Measurements from ENCODE around the gene NT5DC2.

Gene NT5DC2

DNA sequence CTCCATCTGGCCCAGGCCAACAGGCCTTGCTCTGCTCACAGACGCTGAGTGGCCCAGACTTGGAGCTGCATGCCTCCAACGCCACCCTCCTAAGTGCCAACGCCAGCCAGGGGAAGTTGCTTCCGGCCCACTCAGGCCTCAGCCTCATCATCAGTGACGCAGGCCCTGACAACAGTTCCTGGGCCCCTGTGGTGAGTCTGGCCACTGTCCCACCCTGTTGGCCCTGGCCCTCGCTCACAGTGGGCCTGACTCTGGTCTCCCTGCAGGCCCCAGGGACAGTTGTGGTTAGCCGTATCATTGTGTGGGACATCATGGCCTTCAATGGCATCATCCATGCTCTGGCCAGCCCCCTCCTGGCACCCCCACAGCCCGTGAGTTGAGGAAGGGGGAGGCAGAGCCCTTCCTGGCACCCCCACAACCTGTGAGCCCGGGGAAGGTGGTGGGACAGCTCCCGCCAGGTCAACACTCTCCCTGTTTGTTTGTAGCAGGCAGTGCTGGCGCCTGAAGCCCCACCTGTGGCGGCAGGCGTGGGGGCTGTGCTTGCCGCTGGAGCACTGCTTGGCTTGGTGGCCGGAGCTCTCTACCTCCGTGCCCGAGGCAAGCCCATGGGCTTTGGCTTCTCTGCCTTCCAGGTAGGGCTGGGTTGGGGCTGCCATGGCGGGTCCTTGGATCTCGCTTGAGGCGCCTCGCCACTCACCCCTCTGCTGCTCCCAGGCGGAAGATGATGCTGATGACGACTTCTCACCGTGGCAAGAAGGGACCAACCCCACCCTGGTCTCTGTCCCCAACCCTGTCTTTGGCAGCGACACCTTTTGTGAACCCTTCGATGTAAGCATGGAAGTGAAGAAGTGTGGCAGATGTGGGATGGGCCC is 10.0 kb downstream of the NT5DC2 start:
- H2BK5ac ChIP-seq (ENCODE audit: low read depth, low read length, poor library complexity, severe bottlenecking), result no peak overlapping the region
- H3K9me3 ChIP-seq (ENCODE audit: control insufficient read depth, low read length), result no peaks in the 10 kb centered on the region
- H3K79me1 ChIP-seq (replicated peaks; ENCODE audit: low read length, poor library complexity, severe bottlenecking), result peaks cover 13% of the 10 kb centered on the region
- H3K9ac ChIP-seq (ENCODE audit: low read length), result no peak overlapping the region
- WGBS, result 97% methylated on average over 23 of the region's 26 CpGs
- no peak overlapping the region for H4K91ac ChIP-seq (ENCODE audit: low read length)
- H3K14ac ChIP-seq (ENCODE audit: low read length in 2 of 2), result no peak overlapping the region
- H3K4ac ChIP-seq (ENCODE audit: low read depth in 1 of 2, low read length in 2 of 2), result no peak overlapping the region
- no peak overlapping the region for H3K4me2 ChIP-seq (ENCODE audit: low read length, poor library complexity, severe bottlenecking)
- H2BK12ac ChIP-seq (ENCODE audit: low read length in 2 of 2), result no peak overlapping the region
- no peak for DNase-seq
- no peak overlapping the region for H3K23ac ChIP-seq (ENCODE audit: low read length in 2 of 2)
- no peak overlapping the region for H3K4me3 ChIP-seq (ENCODE audit: insufficient read depth in 1 of 2, low read depth in 1 of 2, low read length in 2 of 2)
- H4K8ac ChIP-seq (ENCODE audit: low read length), result no peak overlapping the region
- no peak overlapping the region for H2AFZ ChIP-seq (ENCODE audit: low read depth, low read length)
- H3K27ac ChIP-seq (ENCODE audit: low read length, poor library complexity, severe bottlenecking), result no peak overlapping the region
- no peaks in the 10 kb centered on the region for H3K27me3 ChIP-seq (ENCODE audit: control insufficient read depth in 1 of 2, insufficient read depth in 1 of 2, low read length in 2 of 2)
- peaks cover 42 to 75% of the 10 kb centered on the region in 2 experiments for H3K36me3 ChIP-seq (ENCODE audit: control insufficient read depth in 1 of 2, insufficient read depth in 2 of 2, low read depth in 1 of 2, low read length in 2 of 2)
- H2BK120ac ChIP-seq (ENCODE audit: low read depth, low read length), result no peak overlapping the region
- no peak overlapping the region for H3K18ac ChIP-seq (ENCODE audit: low read depth in 1 of 2, low read length in 2 of 2)
- H2BK15ac ChIP-seq (ENCODE audit: low read depth, poor library complexity, severe bottlenecking), result no peak overlapping the region
- H3K4me1 ChIP-seq (ENCODE audit: control insufficient read depth, insufficient read depth, low read depth, low read length), result peaks cover 22% of the 10 kb centered on the region
- H2AK5ac ChIP-seq (ENCODE audit: low read length, severe bottlenecking), result no peak overlapping the region

DNA sequence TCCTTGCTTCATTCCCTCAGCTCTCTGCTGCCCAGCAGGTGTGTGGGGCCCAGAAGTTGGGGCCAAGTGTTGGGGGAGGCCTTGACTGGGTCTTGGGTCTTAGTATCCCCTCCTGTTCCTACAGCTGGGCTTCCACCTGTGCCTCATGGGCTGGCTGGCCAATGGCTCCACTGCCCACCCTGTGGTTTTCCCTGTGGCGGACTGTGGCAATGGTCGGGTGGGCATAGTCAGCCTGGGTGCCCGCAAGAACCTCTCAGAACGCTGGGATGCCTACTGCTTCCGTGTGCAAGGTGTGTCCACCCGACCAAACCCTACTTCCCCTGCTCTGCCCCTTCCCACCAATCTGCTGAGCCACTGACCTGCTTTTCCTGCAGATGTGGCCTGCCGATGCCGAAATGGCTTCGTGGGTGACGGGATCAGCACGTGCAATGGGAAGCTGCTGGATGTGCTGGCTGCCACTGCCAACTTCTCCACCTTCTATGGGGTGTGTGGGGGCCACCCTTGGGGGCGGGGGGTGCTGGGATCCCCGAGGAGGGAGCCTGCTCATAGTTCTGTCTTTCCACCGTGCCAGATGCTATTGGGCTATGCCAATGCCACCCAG is 10.9 kb downstream of the NT5DC2 start:
- 93% methylated on average over 14 of the region's 14 CpGs for WGBS
- Histone ChIP-seq H3K4me3 (ENCODE audit: insufficient read depth in 1 of 2, low read depth in 1 of 2, low read length in 2 of 2) (no peak overlapping the region), H3K14ac (ENCODE audit: low read length in 2 of 2) (no peak overlapping the region), H4K91ac (ENCODE audit: low read length) (no peak overlapping the region), H3K18ac (ENCODE audit: low read depth in 1 of 2, low read length in 2 of 2) (no peak overlapping the region), H3K79me1 (replicated peaks; ENCODE audit: low read length, poor library complexity, severe bottlenecking) (peaks cover 8% of the 10 kb centered on the region), H3K4me1 (ENCODE audit: control insufficient read depth, insufficient read depth, low read depth, low read length) (peaks cover 25% of the 10 kb centered on the region), H2BK15ac (ENCODE audit: low read depth, poor library complexity, severe bottlenecking) (no peak overlapping the region), H3K27ac (ENCODE audit: low read length, poor library complexity, severe bottlenecking) (no peak overlapping the region), H3K4ac (ENCODE audit: low read depth in 1 of 2, low read length in 2 of 2) (peak overlapping the region in 1 of 2 experiments; percentile 25), H2BK5ac (ENCODE audit: low read depth, low read length, poor library complexity, severe bottlenecking) (no peak overlapping the region), H3K4me2 (ENCODE audit: low read length, poor library complexity, severe bottlenecking) (no peak overlapping the region), H2BK120ac (ENCODE audit: low read depth, low read length) (no peak overlapping the region), H3K36me3 (ENCODE audit: control insufficient read depth in 1 of 2, insufficient read depth in 2 of 2, low read depth in 1 of 2, low read length in 2 of 2) (peaks cover 34 to 66% of the 10 kb centered on the region in 2 experiments), H3K27me3 (ENCODE audit: control insufficient read depth in 1 of 2, insufficient read depth in 1 of 2, low read length in 2 of 2) (peaks cover 0 to 8% of the 10 kb centered on the region in 2 experiments), H3K9me3 (ENCODE audit: control insufficient read depth, low read length) (no peaks in the 10 kb centered on the region), H2AK5ac (ENCODE audit: low read length, severe bottlenecking) (no peak overlapping the region), H4K8ac (ENCODE audit: low read length) (no peak overlapping the region), H2AFZ (ENCODE audit: low read depth, low read length) (no peak overlapping the region), H2BK12ac (ENCODE audit: low read length in 2 of 2) (no peak overlapping the region), H3K9ac (ENCODE audit: low read length) (no peak overlapping the region), H3K23ac (ENCODE audit: low read length in 2 of 2) (no peak overlapping the region)
- DNase-seq, result no peak

DNA sequence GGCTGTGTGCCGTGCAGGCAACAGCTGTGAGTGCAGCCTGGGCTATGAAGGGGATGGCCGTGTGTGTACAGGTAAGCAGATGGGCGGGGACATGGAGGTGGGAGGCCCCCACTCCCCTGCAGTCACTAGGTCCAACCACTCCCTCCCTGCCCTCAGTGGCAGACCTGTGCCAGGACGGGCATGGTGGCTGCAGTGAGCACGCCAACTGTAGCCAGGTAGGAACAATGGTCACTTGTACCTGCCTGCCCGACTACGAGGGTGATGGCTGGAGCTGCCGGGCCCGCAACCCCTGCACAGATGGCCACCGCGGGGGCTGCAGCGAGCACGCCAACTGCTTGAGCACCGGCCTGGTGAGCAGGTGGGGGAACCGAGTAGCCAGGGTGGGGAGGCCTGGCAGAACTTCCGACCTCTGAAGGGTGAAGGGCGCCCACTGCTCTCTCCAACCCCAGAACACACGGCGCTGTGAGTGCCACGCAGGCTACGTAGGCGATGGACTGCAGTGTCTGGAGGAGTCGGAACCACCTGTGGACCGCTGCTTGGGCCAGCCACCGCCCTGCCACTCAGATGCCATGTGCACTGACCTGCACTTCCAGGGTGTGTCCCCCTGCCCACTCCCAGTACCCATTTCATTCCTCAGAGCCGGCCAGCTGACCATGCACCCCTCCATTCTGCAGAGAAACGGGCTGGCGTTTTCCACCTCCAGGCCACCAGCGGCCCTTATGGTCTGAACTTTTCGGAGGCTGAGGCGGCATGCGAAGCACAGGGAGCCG is 11.6 kb downstream of the NT5DC2 start:
- no peaks in the 10 kb centered on the region for H3K9me3 ChIP-seq (ENCODE audit: control insufficient read depth, low read length)
- H3K4ac ChIP-seq (ENCODE audit: low read depth in 1 of 2, low read length in 2 of 2), result peak overlapping the region in 1 of 2 experiments; percentile 25
- H2BK5ac ChIP-seq (ENCODE audit: low read depth, low read length, poor library complexity, severe bottlenecking), result no peak overlapping the region
- H3K79me1 ChIP-seq (replicated peaks; ENCODE audit: low read length, poor library complexity, severe bottlenecking), result peaks cover 2% of the 10 kb centered on the region
- no peak overlapping the region for H3K4me3 ChIP-seq (ENCODE audit: insufficient read depth in 1 of 2, low read depth in 1 of 2, low read length in 2 of 2)
- no peak overlapping the region for H4K91ac ChIP-seq (ENCODE audit: low read length)
- DNase-seq, result no peak
- 93% methylated on average over 33 of the region's 33 CpGs for WGBS
- peaks cover 0 to 14% of the 10 kb centered on the region in 2 experiments for H3K27me3 ChIP-seq (ENCODE audit: control insufficient read depth in 1 of 2, insufficient read depth in 1 of 2, low read length in 2 of 2)
- no peak overlapping the region for H2BK12ac ChIP-seq (ENCODE audit: low read length in 2 of 2)
- H3K27ac ChIP-seq (ENCODE audit: low read length, poor library complexity, severe bottlenecking), result no peak overlapping the region
- peaks cover 21% of the 10 kb centered on the region for H3K4me1 ChIP-seq (ENCODE audit: control insufficient read depth, insufficient read depth, low read depth, low read length)
- H3K23ac ChIP-seq (ENCODE audit: low read length in 2 of 2), result no peak overlapping the region
- no peak overlapping the region for H2BK120ac ChIP-seq (ENCODE audit: low read depth, low read length)
- H2AK5ac ChIP-seq (ENCODE audit: low read length, severe bottlenecking), result no peak overlapping the region
- H4K8ac ChIP-seq (ENCODE audit: low read length), result no peak overlapping the region
- no peak overlapping the region for H3K9ac ChIP-seq (ENCODE audit: low read length)
- H3K36me3 ChIP-seq (ENCODE audit: control insufficient read depth in 1 of 2, insufficient read depth in 2 of 2, low read depth in 1 of 2, low read length in 2 of 2), result peaks cover 27 to 60% of the 10 kb centered on the region in 2 experiments
- no peak overlapping the region for H3K18ac ChIP-seq (ENCODE audit: low read depth in 1 of 2, low read length in 2 of 2)
- no peak overlapping the region for H2BK15ac ChIP-seq (ENCODE audit: low read depth, poor library complexity, severe bottlenecking)
- no peak overlapping the region for H3K4me2 ChIP-seq (ENCODE audit: low read length, poor library complexity, severe bottlenecking)
- H3K14ac ChIP-seq (ENCODE audit: low read length in 2 of 2), result no peak overlapping the region
- H2AFZ ChIP-seq (ENCODE audit: low read depth, low read length), result no peak overlapping the region

DNA sequence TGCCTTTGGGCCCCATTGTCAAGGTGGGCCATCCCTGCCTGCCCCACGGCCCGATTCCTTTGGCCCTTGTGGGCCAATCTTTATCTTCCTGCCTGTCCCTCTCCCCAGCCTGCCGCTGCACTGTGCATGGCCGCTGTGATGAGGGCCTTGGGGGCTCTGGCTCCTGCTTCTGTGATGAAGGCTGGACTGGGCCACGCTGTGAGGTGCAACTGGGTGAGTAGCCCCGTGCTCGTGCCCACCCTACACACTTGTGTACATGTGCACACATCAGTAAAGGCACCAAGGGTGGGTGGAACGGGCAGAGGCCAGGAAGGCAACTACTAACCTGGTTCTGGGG is 12.2 kb downstream of the NT5DC2 start:
- no peak overlapping the region for H3K18ac ChIP-seq (ENCODE audit: low read depth in 1 of 2, low read length in 2 of 2)
- no peak overlapping the region for H2AK5ac ChIP-seq (ENCODE audit: low read length, severe bottlenecking)
- whole genome bisulfite sequencing, result 94% methylated on average over 8 of the region's 8 CpGs
- H3K27me3 ChIP-seq (ENCODE audit: control insufficient read depth in 1 of 2, insufficient read depth in 1 of 2, low read length in 2 of 2), result peaks cover 0 to 14% of the 10 kb centered on the region in 2 experiments
- H3K9me3 ChIP-seq (ENCODE audit: control insufficient read depth, low read length), result no peaks in the 10 kb centered on the region
- no peak overlapping the region for H2BK5ac ChIP-seq (ENCODE audit: low read depth, low read length, poor library complexity, severe bottlenecking)
- H4K8ac ChIP-seq (ENCODE audit: low read length), result no peak overlapping the region
- no peak overlapping the region for H3K27ac ChIP-seq (ENCODE audit: low read length, poor library complexity, severe bottlenecking)
- H2BK12ac ChIP-seq (ENCODE audit: low read length in 2 of 2), result no peak overlapping the region
- no peak overlapping the region for H3K4me2 ChIP-seq (ENCODE audit: low read length, poor library complexity, severe bottlenecking)
- H3K23ac ChIP-seq (ENCODE audit: low read length in 2 of 2), result no peak overlapping the region
- DNase-seq, result no peak
- H3K14ac ChIP-seq (ENCODE audit: low read length in 2 of 2), result no peak overlapping the region
- H3K4me3 ChIP-seq (ENCODE audit: insufficient read depth in 1 of 2, low read depth in 1 of 2, low read length in 2 of 2), result no peak overlapping the region
- H2AFZ ChIP-seq (ENCODE audit: low read depth, low read length), result no peak overlapping the region
- H3K4ac ChIP-seq (ENCODE audit: low read depth in 1 of 2, low read length in 2 of 2), result no peak overlapping the region
- H3K9ac ChIP-seq (ENCODE audit: low read length), result no peak overlapping the region
- H3K79me1 ChIP-seq (replicated peaks; ENCODE audit: low read length, poor library complexity, severe bottlenecking), result peaks cover 2% of the 10 kb centered on the region
- H3K36me3 ChIP-seq (ENCODE audit: control insufficient read depth in 1 of 2, insufficient read depth in 2 of 2, low read depth in 1 of 2, low read length in 2 of 2), result peaks cover 23 to 54% of the 10 kb centered on the region in 2 experiments
- H2BK120ac ChIP-seq (ENCODE audit: low read depth, low read length), result no peak overlapping the region
- no peak overlapping the region for H4K91ac ChIP-seq (ENCODE audit: low read length)
- peaks cover 17% of the 10 kb centered on the region for H3K4me1 ChIP-seq (ENCODE audit: control insufficient read depth, insufficient read depth, low read depth, low read length)
- no peak overlapping the region for H2BK15ac ChIP-seq (ENCODE audit: low read depth, poor library complexity, severe bottlenecking)
